Body of pancreas (tissue), 4 donors: ENCODE measurements around the gene C7orf25.

Experiments
- POLR2A ChIP-seq, 3 donors: fragments of 450-650 bp; IDR thresholded peaks; one replicate each; pipeline ENCODE4 v1.6.1; 2016; ENCODE audit warnings: antibody characterized with exemption in 3 of 3, mild to moderate bottlenecking in 2 of 3
- TF ChIP-seq, protein P1 (sequence below), 7 experiments: fragments of 450-650 bp in 4 of 7; fragments of 200-600 bp in 3 of 7; sonication (generic) in 3 of 7; IDR thresholded peaks; one replicate each; pipeline ENCODE4 v1.5.1; 2016 to 2019; ENCODE audit warnings: antibody characterized with exemption in 7 of 7

- TF ChIP-seq, protein P1, sequence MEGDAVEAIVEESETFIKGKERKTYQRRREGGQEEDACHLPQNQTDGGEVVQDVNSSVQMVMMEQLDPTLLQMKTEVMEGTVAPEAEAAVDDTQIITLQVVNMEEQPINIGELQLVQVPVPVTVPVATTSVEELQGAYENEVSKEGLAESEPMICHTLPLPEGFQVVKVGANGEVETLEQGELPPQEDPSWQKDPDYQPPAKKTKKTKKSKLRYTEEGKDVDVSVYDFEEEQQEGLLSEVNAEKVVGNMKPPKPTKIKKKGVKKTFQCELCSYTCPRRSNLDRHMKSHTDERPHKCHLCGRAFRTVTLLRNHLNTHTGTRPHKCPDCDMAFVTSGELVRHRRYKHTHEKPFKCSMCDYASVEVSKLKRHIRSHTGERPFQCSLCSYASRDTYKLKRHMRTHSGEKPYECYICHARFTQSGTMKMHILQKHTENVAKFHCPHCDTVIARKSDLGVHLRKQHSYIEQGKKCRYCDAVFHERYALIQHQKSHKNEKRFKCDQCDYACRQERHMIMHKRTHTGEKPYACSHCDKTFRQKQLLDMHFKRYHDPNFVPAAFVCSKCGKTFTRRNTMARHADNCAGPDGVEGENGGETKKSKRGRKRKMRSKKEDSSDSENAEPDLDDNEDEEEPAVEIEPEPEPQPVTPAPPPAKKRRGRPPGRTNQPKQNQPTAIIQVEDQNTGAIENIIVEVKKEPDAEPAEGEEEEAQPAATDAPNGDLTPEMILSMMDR (IDR thresholded peaks at IDR 0.05): no peak
- no peak for TF ChIP-seq POLR2A (IDR thresholded peaks at IDR 0.05)
Observed at GRCh38 chr7:42934291-42934690, 22.4 kb upstream of the C7orf25 start.
